Measurements from ENCODE around the gene MSX2. TPM values are rescaled to one million over a fixed set of nuclear protein-coding genes. Genes with fewer than 3 reads are reported as not detected.

The MSX2 gene
- total and polyA plus RNA-seq, 2 of the 4 experiments (the other 2 are of a cell fraction), result 2.2 to 3.7 TPM

- dilution Hi-C loops (cut with HindIII; ENCODE audit: low sequenced_read_pairs, unreplicated experiment), result no loop called here
Measured at GRCh38 chr5:174715804-174716203, 8.6 kb upstream of the MSX2 start.

More at GRCh38 chr5:174715804-174716203, 8.6 kb upstream of the MSX2 start:
- intact Hi-C loops (cut with micrococcal nuclease) (no loop called here), in situ Hi-C loops (cut with MboI; ENCODE audit: low sequenced_read_pairs) (no loop called here)
- Histone ChIP-seq H4K20me1 (ENCODE audit: insufficient read depth, low read length) (no peaks in the 10 kb centered on the region), H3K4me3 (ENCODE audit: insufficient read depth, low read depth, low read length) (no peak overlapping the region), H3K9me3 (ENCODE audit: control insufficient read depth, insufficient read depth, low read length) (no peaks in the 10 kb centered on the region), H3K4me2 (ENCODE audit: low read depth, low read length) (no peak overlapping the region), H3K36me3 (ENCODE audit: control insufficient read depth, insufficient read depth, low read length) (no peaks in the 10 kb centered on the region), H3K56ac (ENCODE audit: extremely low read depth, insufficient read depth, low read length) (no peak overlapping the region), H3K14ac (replicated peaks; ENCODE audit: low read depth, low read length) (no peak overlapping the region), H3K27me3 (ENCODE audit: control insufficient read depth, insufficient read depth, low read length) (peaks cover 62% of the 10 kb centered on the region), H4K91ac (ENCODE audit: insufficient read depth, low read depth, low read length) (no peak overlapping the region), H3K4ac (ENCODE audit: low read depth, low read length) (no peak overlapping the region), H2AFZ (replicated peaks; ENCODE audit: low read length, poor library complexity) (no peak overlapping the region), H2BK20ac (ENCODE audit: low read depth, low read length) (no peak overlapping the region), H3K18ac (ENCODE audit: low read depth, low read length) (no peak overlapping the region), H3K9me1 (ENCODE audit: insufficient read depth, low read length) (no peaks in the 10 kb centered on the region), H2BK120ac (ENCODE audit: low read depth, low read length) (no peak overlapping the region), H3K27ac (ENCODE audit: insufficient read depth, low read length) (no peak overlapping the region), H2BK15ac (ENCODE audit: low read depth, low read length) (no peak overlapping the region), H3K79me1 (ENCODE audit: low read depth in 1 of 2, low read length in 2 of 2) (no peaks in the 10 kb centered on the region), H3K9ac (ENCODE audit: low read depth, low read length) (no peak overlapping the region), H2BK5ac (ENCODE audit: low read depth, low read length, poor library complexity, severe bottlenecking) (no peak overlapping the region), H2AK9ac (replicated peaks; ENCODE audit: low read depth, low read length, poor library complexity) (no peak overlapping the region), H4K8ac (ENCODE audit: low read depth in 2 of 2, low read length in 2 of 2) (no peak overlapping the region), H3K4me1 (ENCODE audit: control insufficient read depth, insufficient read depth, low read length) (no peaks in the 10 kb centered on the region), H4K5ac (ENCODE audit: low read depth, low read length) (no peak overlapping the region), H3K23ac (ENCODE audit: low read depth, low read length) (no peak overlapping the region), H2AK5ac (ENCODE audit: low read depth, low read length) (no peak overlapping the region)
- BruUV-seq (replicated peaks), result no TSS peak
- no peak for TF ChIP-seq RAD21 (IDR thresholded peaks at IDR 0.05; ENCODE audit: low read length)
- TF ChIP-seq RFX5 (IDR thresholded peaks at IDR 0.05; ENCODE audit: low read depth, low read length), result no peak
- no peak for TF ChIP-seq MXI1 (IDR thresholded peaks at IDR 0.05; ENCODE audit: borderline replicate concordance, low read depth, low read length)
- TF ChIP-seq MAZ (IDR thresholded peaks at IDR 0.05; ENCODE audit: borderline replicate concordance, low read depth, low read length), result no peak
- CTCF ChIA-PET, result no interaction called here
- ATAC-seq (ENCODE audit: low read depth), result no peak
- POLR2A ChIA-PET (ENCODE audit: unreplicated experiment), result no interaction called here
- 71% methylated on average over 1 of the region's 3 CpGs; no CpG with 5 or more reads in 1 of the 2 experiments for WGBS, 2 experiments (ENCODE audit: extremely low coverage in 2 of 2, insufficient read length in 1 of 2)
- DNase-seq, result no peak
